ENCODE measurements around the gene TMPRSS11D. TPM values are rescaled to one million over a fixed set of nuclear protein-coding genes. Genes with fewer than 3 reads are reported as not detected.

Gene TMPRSS11D
- total and polyA plus RNA-seq, 2 of the 8 experiments (the other 6 are each of a cell fraction or from before 2014, with no cell fraction given) = not detected

GRCh38 chr4:67879486-67879885 is 4.3 kb downstream of the TMPRSS11D start:
- no peak for FAIRE-seq
- no peaks in the 10 kb centered on the region for H3K23me2 ChIP-seq (ENCODE audit: low read depth, low read length)

More at GRCh38 chr4:67879486-67879885, 4.3 kb downstream of the TMPRSS11D start:
- H3K4me1 ChIP-seq (replicated peaks in 1 of 4; ENCODE audit: control insufficient read depth in 3 of 4, insufficient read depth in 4 of 4, low read length in 3 of 4) = no peaks in the 10 kb centered on the region; a peak in 1 of 7 replicates
- H3K56ac ChIP-seq (replicated peaks; ENCODE audit: insufficient read length, low read depth, low read length) = no peak overlapping the region
- no peak overlapping the region for H3K14ac ChIP-seq (ENCODE audit: insufficient read length)
- ChIA-PET CTCF (ENCODE audit: partially characterized antibody) (interaction anchor here (1.0 to 1.2 kb wide), 2 partner anchors 9 to 30 kb away, joined by 4 to 5 read pairs; no protein-coding TSS in a partner anchor), POLR2A (ENCODE audit: partially characterized antibody) (no interaction called here)
- H3K79me2 ChIP-seq (ENCODE audit: control insufficient read depth in 1 of 2, insufficient read depth in 2 of 2, low read length in 2 of 2) = no peaks in the 10 kb centered on the region
- no peaks in the 10 kb centered on the region for H4K20me1 ChIP-seq (replicated peaks in 1 of 2; ENCODE audit: control insufficient read depth in 1 of 2, insufficient read depth in 2 of 2, low read length in 2 of 2)
- H3K9ac ChIP-seq (replicated peaks in 1 of 4; ENCODE audit: extremely low read depth in 1 of 4, low read depth in 3 of 4, low read length in 3 of 4) = no peak overlapping the region
- DNase-seq (ENCODE audit: low read depth in 1 of 2, low spot score in 2 of 2) = no peak
- no peak overlapping the region for H2BK5ac ChIP-seq (ENCODE audit: low read depth, low read length)
- no peaks in the 10 kb centered on the region for H3K36me3 ChIP-seq (ENCODE audit: control insufficient read depth in 2 of 4, insufficient read depth in 4 of 4, low read length in 3 of 4)
- no peak overlapping the region for H3K4me3 ChIP-seq (ENCODE audit: extremely low read depth in 1 of 4, insufficient read depth in 2 of 4, low read depth in 3 of 4, low read length in 4 of 4)
- no peaks in the 10 kb centered on the region for H3K27me3 ChIP-seq (replicated peaks in 1 of 4; ENCODE audit: control insufficient read depth in 3 of 4, extremely low read depth in 1 of 4, insufficient read depth in 3 of 4, low read length in 3 of 4)
- H3K18ac ChIP-seq (ENCODE audit: extremely low read depth, low read length) = no peak overlapping the region
- TF ChIP-seq RAD21 (IDR thresholded peaks at IDR 0.05 in 1 of 2, conservative IDR thresholded peaks at IDR 0.05 in 1 of 2; ENCODE audit: low read depth in 2 of 2, low read length in 2 of 2) (no peak), RBBP5 (IDR thresholded peaks at IDR 0.05; ENCODE audit: borderline replicate concordance, low read depth, low read length) (no peak), SIX5 (IDR thresholded peaks at IDR 0.05; ENCODE audit: low read depth, low read length) (no peak), SP4 (IDR thresholded peaks at IDR 0.05; ENCODE audit: low read length) (no peak), USF2 (IDR thresholded peaks at IDR 0.05; ENCODE audit: low read length) (no peak), MAX (IDR thresholded peaks at IDR 0.05) (no peak), RFX5 (IDR thresholded peaks at IDR 0.05; ENCODE audit: borderline replicate concordance, low read depth, low read length) (no peak), SRF (IDR thresholded peaks at IDR 0.05; ENCODE audit: low read depth, low read length) (no peak), JUND (IDR thresholded peaks at IDR 0.05; ENCODE audit: low read length) (no peak), GTF2F1 (IDR thresholded peaks at IDR 0.05; ENCODE audit: borderline replicate concordance, low read depth, low read length) (no peak), MAFK (IDR thresholded peaks at IDR 0.05; ENCODE audit: low read depth, low read length) (no peak)
- no peak overlapping the region for H4K8ac ChIP-seq (ENCODE audit: extremely low read depth, insufficient read depth, low read length)
- H3K9me3 ChIP-seq (ENCODE audit: insufficient read depth in 2 of 2, low read depth in 1 of 2, low read length in 1 of 2) = no peaks in the 10 kb centered on the region
- no peak overlapping the region for H2AK5ac ChIP-seq (ENCODE audit: low read depth, low read length)
- 93% methylated on average over 3 of the region's 3 CpGs; no CpG with 5 or more reads in 1 of the 2 experiments for WGBS, 2 experiments (ENCODE audit: extremely low coverage in 1 of 2, insufficient coverage in 1 of 2, insufficient read length in 1 of 2, insufficient replicate concordance in 2 of 2, low coverage in 1 of 2, low lambda C conversion rate in 2 of 2, missing lambda C conversion rate in 1 of 2)
- no peak overlapping the region for H2BK20ac ChIP-seq (ENCODE audit: low read length)
- no peak overlapping the region for H2BK120ac ChIP-seq (replicated peaks; ENCODE audit: low read depth, low read length)
- no peak overlapping the region for H3K27ac ChIP-seq (ENCODE audit: low read depth, low read length)
- no peak overlapping the region for H3K4me2 ChIP-seq (ENCODE audit: insufficient read depth in 1 of 2, low read depth in 2 of 2, low read length in 2 of 2)
- no peak overlapping the region for H2BK15ac ChIP-seq (ENCODE audit: low read length)
- no peak overlapping the region for H2AFZ ChIP-seq (ENCODE audit: low read length)
- H3K23ac ChIP-seq (ENCODE audit: insufficient read length) = no peak overlapping the region
- H4K91ac ChIP-seq (replicated peaks; ENCODE audit: insufficient read length, low read length) = no peak overlapping the region
- H3K4ac ChIP-seq (replicated peaks; ENCODE audit: insufficient read length, low read depth, low read length) = no peak overlapping the region
- H3K79me1 ChIP-seq (ENCODE audit: low read depth, low read length) = no peaks in the 10 kb centered on the region
- no peak overlapping the region for H2BK12ac ChIP-seq (ENCODE audit: low read depth, low read length)
- no peak overlapping the region for H4K5ac ChIP-seq (ENCODE audit: insufficient read length, low read depth, low read length)
